ENCODE results near the gene NDRG4.

NDRG4 gene, protein sequence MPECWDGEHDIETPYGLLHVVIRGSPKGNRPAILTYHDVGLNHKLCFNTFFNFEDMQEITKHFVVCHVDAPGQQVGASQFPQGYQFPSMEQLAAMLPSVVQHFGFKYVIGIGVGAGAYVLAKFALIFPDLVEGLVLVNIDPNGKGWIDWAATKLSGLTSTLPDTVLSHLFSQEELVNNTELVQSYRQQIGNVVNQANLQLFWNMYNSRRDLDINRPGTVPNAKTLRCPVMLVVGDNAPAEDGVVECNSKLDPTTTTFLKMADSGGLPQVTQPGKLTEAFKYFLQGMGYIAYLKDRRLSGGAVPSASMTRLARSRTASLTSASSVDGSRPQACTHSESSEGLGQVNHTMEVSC

DNA sequence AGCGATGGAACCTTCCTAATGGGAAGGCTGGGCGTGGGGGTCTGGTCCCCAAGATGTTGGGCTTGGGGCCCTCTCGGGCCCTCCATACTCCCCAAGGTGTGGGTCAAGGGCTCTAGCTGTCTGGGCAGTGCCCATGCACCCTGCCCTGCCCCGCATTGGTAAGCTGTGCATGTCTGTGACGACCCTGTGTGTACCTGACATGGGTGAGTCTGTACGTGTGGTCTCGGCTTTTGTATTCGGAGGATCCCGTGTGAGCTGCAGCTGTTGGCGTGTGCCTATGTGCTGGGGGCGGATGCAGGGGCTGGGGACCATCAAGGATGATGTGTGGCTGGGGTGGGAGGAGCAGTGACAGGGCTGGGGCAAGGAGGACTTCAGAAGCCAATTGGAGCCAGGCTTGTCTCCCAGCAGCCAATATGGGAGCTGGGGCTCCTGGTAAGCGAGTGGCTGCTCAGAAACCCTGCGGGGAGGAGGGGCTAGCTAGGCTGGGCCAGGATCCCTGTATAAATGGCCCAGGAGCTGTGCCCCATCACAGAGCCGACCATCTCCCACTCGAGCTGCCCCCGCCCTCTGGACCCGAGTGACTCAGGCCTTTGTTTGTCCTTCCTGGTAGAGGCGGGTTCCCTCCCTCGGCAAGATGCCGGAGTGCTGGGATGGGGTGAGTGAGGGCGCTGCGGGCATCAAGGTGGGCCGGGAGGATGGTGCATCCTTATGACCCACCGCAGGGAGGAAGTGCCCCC, at the start of gene NDRG4:
Gene NDRG4 (plus strand): TSS at position 529 of the 737 bp plus-strand sequence. CDS start 106 bp downstream, at position 635.
- peak; percentile 88 for DNase-seq

DNA sequence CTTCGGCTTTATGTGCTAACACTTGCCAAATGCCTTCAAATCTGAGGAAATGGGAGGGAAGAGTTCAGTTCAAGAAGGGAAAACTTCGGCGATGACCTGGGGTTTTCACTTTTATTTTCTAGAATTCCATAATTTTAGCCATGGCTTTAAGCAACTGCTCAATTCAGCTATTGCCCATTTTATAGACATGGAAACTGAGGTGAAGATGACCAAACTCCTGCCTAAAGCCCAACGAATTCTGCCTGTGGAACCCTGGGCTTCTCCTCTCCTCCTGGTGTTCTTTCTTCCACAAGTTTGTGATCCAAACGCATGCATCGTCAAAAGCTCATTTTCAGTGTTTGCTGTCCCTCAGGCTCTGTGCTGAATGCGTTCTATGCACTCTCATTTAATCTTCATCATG, 49.4 kb upstream of the NDRG4 start:
- no peak for DNase-seq

DNA sequence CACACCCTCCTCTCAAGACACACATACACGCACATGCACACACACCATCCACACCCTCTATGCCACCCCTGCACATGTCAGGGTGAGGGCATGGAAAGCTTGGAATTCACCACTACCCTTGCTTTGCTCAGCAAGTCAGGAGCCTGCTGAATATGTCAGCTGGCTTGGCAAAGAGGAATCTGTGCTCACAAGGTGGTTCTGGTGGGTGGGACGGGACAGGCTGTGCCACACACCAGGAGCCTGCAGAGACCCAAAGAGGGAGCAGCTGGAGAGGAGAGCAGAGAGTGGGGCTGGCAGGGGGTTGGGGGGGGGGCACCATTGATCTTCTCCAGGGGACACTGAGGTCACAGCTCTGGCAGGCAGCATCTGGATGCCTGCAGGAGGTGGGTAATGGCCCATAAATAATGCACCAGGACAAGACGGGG, 48.7 kb upstream of the NDRG4 start:
- DNase-seq, result no peak

DNA sequence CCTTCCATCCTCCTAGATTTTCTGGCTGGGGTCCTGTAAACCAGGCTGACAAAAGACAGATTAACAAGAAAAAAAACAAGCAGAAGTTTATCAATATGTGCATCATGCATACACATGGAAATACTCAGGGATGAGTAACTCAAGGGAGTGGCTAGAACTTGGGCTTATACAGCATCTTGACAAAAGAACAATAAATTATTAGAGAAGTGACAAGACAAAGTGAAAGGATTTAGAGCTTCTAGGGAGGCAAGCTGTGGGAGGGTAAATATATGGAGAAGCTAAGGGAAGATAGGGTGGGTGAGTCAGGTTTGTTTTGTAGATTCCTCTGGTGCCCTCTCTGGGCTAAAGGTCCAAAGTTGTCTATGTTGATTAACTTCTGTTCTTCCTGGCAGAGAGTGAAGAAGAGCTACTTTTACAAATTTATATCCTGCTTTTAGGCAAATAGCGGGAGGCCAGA, 48.0 kb upstream of the NDRG4 start:
- DNase-seq, result peak; percentile 8

DNA sequence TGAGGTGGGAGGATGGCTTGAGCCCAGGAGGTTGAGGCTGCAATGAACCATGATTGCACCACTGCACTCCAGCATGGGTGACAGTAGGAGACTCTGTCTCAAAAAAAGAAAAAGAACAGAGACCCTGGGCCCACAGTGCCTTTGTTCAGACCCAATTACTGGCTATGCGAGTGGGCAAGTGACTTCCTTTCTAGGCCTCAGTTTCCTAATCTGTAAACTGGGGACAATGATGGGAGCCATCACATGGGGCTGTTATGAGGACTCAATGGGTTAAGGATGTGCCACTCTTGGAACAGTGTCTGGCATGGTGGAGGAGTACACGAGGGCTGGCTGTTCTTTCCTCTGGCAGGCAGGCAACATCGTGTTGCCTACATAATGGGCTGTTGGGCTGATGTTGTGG, 47.3 kb upstream of the NDRG4 start:
- no peak for DNase-seq

DNA sequence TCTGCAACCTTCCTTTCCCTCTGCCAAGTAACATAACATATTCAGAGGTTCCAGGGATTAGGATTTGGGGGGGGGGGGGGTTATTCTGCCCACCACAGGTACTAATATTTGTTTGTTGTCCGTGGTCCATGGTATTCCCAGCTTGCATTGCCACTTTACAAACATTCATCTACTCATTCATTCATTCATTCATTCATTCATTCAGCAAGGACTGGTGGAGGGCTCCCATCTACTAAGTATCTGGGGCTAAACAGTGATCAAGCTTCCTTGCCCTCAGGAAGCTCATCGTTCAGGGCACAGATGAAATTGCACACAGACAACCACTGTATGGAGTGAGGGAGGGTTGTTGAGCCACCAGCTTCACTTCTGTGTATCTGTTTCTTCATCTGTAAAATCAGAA, 45.8 kb upstream of the NDRG4 start:
- no peak for DNase-seq

DNA sequence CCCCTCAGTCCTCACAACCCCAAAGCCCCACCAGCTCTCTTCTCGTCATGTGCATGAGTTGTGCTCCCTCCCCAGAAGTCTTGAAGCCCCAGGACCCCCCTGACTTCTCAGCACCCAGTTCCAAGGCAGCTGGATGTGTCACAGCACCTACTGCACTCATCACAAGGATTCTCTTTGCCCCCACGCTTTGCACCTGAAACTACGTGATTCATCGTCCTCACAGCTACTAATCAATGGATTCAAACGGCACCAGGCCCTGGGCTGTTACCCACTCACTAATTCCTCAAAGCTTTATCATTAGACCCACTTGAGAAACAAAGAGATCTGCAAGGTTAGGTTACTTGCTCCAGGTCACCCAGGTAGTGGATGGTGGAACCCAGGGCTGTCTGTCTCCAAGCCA, 45.1 kb upstream of the NDRG4 start:
- DNase-seq, result no peak

DNA sequence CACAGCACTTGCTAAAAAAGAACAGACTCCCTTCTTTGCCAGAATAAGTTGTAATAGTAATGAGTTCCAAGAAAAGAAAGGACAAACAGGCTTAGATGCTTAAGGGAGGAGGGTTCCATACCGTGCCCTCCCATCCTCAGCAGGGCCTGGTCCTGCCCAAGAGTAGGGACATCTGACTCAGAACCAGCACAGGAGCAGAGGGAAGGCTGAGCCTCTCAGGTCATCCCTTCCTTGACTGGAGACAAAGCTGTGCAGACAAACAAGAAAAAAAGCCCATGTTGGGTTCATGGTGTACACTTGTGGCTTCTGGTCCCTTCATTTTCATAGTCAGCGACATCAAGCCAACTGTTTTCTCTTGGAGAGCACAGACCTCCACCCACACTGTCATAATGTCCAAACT, 44.2 kb upstream of the NDRG4 start:
- no peak for DNase-seq

DNA sequence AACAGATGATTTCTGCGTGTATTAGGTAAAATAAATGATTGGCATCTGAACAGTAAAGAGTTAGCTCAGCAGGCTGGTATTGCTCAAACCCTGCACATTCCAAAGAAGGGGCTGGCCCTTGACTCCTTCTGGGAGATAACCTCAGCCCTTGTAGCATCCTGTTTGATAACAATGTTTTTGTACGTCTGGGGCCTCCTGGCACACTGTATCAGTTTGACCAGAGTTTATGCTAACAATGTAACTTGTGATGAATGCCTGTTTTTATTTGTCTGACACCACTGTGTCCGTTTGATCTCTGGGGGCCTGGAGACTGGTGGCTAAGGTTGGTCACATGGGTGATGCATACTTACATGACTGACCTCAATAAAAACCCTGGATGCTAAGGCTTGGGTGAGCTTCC, 43.8 kb upstream of the NDRG4 start:
- no peak for DNase-seq

DNA sequence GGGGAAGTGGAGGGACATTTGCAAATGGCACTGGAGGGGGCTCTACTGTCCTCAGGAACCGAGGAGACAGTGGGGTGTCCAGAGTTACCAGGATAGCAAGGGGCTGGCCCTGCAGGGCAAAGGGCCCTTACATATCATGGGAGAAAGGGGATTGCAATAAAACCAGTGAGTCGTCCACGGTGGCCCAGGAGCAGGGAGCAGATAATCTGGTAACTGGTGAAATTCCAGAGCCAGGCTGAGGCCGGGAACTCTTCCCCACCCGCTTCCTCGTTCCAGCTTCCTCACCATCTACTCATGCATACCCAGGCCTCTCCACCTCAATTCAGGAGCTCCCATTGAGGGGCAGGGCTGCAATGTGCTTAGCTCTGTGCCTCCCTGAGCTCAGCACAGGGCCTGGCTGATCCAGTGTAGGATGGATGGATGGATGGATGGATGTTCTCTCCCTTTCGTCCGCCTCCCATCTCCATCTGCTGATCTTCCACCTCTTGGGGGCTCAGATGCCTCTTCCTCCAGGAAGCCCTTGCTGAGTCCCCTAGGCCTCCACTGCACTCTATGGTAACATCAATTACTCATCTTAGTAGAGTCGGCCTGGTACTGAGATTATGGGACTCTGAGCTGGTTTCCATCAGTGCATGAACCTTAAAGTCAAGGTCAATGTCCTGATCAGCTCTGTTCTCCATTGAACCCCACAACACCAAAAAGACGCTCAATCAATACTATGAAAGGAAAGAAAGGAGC, 41.2 kb upstream of the NDRG4 start:
- DNase-seq, result no peak

DNA sequence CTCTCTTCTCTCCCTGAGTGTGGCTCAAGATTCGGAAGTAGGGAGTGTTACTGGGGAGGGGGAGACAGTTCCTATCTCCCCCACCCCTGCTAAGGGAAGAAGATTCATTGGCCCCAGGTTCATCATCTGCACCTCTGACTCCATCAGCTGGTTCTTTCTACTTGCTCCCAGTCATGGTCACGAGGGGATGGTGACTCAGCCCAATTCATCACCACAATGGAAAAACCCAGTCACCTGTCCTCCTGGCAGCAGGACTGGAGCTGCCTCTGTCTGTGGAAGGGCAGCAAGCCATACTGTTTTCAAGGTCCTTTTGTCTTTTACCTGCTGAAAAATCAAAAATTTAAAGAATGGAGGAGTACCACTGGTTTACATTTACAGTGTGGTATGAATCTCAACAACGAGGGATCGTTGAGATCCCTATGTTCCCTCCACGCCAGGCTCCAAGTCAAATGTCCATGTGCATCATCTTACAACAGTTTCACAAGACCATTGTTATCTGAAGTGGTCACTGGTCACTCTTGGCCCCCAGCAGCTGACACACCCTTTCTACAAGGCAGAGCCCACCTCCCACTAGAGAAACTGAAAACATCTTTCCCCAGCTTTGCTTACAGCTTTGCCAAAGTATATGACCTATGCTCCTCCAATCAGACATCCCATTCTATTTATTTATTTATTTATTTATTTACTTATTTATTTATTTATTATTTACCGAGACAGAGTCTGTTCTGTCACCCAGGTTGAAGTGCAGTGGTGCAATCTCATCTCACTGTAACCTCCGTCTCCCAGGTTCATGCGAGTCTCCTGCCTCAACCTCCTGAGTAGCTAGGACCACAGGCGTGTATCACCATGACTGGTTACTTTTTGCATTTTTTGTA, 40.4 kb upstream of the NDRG4 start:
- peak; percentile 3 for DNase-seq

DNA sequence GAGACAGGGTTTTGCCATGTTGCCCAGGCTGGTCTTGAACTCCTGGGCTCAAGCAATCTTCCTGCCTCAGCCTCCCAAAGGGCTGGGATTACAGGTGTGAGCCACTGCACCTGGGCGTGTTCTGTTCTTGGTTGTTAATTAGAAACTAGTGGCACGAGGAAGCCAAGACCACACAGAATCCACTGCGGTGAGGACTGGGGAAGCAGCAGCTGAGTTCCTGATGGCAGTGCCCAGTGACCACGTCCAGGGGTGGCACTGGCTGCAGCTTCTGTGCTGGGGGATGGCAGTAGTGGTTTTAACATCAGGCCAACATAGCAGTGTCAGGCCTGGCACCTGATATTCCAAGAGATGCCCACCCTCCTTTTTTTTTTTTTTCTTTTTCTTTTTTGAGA, 39.7 kb upstream of the NDRG4 start:
- no peak for DNase-seq

DNA sequence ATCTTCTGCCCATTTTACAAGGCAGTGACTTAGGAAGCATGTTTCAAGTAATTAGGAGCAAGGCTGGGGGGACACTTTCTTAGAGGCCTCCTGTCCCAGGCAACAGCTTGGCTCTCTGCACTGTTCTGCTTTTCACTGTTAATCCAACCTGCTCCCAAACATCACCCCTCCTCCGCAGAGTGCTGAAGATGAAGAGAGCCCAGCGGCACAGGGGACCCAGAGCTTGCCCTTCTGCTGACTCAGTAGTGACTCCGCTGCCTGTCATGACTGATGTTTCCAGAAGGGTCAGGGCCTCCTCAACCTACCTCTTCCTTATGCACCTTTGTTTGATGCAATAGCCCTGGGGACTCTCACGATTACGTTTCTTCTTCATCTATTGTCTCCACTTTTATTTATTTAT, 38.9 kb upstream of the NDRG4 start:
- DNase-seq, result no peak

DNA sequence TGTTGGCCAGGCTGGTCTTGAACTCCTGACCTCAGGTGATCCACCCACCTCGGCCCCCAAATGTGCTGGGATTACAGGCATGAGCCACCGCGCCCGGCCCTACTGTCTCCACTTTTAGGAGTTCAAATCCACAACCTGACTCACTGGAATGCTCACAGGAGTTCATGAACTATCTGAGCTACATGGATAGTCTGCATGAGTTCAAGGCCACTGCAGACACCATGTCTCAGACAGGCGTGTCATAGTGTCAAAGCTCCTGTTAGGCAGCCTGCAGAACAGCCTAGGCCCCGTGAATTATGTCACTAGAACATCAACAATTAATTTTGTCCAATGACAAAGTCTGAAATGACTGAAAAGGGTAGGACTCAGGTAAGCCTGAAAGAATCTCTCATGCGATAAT, 38.3 kb upstream of the NDRG4 start:
- DNase-seq, result no peak

DNA sequence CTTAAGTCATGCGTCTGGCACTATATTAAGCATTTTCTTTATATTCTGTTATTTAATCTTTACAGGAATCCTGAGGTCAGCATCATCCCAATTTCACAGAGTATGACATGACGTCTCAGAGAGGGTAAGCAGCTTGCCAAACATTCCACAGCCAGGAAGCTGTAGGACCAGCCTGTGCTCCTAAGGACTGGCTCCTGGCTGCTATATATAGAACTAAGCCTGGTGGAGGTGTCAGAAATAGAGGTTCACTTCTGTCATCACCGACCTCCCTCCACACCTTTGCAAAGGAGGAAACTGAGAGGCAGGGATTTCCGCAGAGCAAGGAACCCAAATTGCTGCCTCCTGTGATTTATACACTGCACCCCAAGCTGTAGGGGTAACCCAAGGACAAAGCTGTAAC, 37.9 kb upstream of the NDRG4 start:
- no peak for DNase-seq

DNA sequence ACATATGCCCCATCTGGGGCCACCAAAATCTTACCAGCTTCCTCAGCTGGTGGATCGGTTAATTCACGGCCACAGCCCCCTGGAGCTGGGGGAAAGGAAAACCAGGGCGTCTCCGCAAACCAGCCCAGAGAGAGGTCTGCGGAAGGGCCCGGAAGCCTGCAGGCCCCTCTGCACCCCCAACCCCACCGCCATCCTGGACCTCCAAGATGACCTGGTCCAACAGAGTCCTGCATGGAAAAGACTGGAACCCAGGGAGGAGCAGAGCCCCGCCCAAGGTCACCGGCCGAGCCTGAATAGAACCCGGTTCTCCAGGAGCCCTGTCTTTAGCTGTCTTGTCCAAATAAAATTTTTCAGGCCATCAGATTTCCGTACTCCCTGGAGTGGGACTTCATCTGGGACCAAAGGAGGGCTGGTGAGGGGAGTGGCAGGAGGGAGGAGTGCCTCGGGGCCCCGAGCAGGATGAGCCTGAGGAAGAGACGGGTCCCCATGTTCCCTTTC, 37.4 kb upstream of the NDRG4 start:
- no peak for DNase-seq

DNA sequence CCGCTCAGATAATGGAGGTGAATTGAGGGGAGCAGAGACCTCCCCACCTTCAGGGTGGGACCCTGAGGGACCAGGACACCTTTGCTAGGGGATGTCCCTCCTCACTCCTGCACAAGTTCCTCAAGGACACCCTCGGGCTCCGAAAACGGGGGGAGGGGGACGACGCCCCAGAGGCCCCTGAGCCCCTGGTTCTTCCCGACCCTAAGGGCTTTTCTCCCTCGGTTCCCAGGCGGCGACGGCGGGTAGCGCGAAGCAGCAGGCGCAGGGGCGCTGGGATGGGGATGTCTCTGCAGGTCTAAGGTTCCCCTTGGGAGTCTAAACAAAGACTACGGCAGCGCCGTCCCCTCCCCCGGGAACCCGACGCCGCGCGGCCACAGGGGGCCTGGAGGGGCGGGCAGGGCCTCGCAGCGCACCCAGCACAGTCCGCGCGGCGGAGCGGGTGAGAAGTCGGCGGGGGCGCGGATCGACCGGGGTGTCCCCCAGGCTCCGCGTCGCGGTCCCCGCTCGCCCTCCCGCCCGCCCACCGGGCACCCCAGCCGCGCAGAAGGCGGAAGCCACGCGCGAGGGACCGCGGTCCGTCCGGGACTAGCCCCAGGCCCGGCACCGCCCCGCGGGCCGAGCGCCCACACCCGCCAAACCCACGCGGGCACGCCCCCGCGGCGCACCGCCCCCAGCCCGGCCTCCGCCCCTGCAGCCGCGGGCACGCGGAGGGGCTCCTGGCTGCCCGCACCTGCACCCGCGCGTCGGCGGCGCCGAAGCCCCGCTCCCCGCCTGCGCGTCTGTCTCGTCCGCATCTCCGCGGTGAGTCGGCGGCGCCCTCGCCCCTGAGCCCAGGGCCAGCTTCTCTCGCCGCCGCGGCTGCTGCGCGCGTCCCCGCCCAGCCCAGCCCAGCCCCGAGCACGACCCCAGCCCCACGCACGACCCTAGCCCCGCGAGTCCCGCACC, 36.7 kb upstream of the NDRG4 start:
- no peak for DNase-seq

DNA sequence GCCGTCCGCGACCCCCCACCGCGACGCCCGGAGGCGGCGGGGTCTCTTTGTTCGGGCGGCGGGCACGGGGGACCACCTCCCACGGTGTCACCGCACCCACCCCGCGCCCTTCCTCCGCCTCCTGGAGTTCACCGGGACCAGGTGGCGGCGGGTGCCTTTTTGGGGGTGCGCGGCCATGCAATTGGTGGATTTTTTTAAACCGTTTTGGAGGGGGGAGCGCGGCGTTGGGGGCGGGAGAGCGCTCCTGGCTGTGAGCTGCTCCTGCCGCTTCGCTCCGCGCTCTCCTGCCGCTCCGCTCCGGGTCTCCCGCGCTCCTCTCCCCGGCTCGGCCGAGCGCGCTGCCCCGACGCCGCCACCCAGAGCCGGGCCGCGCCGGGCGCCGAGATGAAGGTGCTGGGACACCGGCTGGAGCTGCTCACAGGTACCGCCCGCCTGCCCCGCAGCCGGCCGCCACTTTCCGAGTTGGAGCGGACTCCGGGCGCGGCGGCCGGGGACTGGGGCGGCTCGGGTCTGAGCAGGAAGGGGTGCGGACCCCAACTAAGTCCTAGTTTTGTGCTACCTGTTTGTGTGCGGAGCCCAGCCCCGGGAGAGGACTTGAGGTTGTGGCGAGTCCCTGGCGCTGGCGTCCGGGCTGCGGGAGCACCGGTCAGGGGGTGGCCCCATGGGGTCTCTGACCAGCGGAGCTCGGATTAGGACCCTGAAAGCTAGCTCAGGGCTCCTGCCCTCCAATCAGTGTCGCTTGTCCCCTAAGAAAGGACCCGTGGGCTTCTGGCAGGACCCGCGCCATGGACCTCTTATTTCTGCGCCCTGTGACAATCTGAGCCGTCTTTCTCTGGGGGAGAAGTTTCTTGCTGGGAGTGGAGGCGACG, 35.7 kb upstream of the NDRG4 start:
- no peak for DNase-seq

DNA sequence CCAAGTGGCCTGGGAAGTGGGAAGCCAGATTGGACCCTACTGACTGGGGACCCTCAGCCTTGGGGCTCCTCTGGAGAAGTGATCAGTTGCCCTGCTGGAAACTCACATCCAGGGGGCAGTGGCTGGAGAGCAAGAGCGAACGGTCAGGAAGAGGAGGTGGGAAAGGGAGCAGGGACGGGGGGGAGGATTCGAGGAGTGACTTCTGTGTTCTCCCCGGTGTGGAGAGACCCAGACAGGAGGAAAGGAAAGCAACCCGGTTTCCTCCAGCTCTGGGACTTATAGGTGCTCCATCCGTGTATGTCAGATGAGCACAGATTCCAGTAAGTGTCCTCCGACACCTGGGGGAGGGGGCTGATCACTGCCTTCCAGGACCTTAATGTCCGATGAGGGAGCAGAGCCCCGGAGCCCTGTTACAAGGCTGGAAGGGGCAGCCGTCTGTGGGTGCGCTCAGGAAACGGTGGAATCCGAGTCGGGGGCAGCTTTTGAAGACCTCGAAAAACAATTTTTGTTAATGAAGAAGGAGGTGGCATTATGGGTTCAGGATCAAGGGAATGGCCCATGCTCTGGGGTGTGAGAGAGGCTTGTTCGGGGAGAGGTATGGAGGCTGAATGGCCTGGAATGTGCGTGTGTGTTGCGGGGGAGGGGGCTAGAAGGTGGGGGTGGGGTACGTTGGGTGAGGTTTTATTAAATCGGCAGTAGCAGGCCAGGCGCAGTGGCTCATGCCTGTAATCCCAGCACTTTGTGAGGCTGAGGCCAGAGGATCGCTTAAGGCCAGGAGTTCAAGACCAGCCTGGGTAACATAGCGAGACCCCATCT, 34.8 kb upstream of the NDRG4 start:
- DNase-seq, result no peak
